Measurements from ENCODE around the gene RANBP3.
"Not testable (repeated sequence)": the region's sequence is repeated elsewhere in the genome, so short reads cannot be mapped to it uniquely, and the experiment has no call there.

RANBP3 gene, protein sequence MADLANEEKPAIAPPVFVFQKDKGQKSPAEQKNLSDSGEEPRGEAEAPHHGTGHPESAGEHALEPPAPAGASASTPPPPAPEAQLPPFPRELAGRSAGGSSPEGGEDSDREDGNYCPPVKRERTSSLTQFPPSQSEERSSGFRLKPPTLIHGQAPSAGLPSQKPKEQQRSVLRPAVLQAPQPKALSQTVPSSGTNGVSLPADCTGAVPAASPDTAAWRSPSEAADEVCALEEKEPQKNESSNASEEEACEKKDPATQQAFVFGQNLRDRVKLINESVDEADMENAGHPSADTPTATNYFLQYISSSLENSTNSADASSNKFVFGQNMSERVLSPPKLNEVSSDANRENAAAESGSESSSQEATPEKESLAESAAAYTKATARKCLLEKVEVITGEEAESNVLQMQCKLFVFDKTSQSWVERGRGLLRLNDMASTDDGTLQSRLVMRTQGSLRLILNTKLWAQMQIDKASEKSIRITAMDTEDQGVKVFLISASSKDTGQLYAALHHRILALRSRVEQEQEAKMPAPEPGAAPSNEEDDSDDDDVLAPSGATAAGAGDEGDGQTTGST

DNA sequence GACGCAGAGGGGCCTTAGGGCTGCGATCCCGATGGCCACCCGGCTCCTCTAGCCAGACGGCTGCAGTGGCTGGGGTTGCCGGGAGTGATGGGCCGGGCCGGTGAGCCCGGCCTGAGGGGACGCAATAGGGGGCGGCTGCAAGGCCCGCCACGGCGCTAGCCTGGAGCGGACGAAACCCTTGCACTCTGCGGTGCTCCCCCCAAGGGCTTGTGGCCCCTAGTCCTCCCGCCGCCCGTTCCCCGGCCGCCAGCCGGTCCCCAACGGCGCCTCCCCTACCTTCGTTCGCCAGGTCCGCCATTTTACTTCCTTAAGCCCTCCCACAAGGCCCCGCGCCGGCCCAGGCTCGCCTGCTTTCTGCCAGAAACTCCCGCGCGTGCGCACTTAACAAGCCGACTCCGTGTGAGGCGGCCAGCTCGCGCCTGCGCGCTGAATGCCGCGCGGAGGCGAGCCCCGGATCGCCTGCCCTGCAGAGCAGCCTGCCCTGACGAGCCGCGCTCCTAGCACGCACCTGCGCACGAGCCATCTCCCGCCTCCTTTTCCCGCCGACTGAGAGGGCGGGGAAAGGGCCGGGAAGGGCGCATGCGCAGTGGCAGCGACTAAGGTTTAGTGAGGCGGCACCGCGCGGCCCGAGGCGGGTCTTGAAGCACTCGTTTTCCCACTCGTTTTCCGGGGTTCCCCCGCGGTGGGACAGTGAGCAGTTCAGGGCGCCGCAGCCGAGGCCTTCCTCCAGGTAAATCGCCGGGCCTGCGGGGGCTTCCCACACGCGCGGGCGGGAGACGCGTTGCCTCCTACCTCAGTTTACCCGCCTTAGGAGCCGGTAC lies at the start of gene RANBP3:
Gene RANBP3, minus strand, starts transcription at position 356 of the 821 bp plus-strand sequence. Its CDS starts 58 bp downstream, at position 298.
- DNase-seq (ENCODE audit: low spot score): peak; percentile 100

DNA sequence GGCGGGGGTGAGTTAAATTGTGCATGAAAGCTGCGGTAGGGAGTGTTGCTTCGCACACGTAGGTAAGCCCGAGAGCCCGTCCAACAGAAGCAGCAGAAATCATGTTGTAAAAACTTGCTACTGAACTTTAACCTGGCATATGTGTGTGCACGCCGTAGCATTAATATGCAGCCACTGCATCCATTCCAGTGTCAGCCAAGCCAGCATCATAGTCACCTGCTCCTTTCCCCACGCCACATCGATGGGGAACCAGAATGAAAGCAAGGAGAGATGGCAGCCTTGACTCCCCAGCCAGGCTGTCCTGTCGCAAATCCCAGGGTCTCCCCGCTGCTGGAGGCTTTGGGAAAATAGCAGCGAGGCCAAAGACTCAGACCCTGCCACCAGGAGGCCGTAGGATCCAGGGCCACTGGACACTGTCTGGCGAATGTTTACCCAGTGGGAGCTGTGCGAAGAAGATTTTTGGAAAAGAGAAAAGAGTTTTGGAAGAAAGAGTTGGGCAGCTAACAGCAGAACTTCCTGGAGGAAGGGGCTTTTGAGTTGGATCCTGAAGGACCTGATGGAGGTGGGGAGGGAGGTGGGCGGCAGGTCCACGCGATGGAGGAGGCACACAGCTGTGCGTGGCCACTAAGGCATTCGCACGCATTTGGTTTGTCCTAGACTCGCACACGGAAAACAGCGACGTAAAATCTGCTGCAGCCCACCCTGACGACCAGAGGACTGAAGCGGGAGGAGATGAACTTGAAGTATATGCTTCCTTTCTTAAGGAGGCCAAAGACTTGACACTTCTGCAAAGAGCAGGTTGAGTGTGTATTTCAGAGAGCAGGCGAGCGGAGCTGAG lies 48.7 kb upstream of the RANBP3 start:
- DNase-seq (ENCODE audit: low spot score): no peak

DNA sequence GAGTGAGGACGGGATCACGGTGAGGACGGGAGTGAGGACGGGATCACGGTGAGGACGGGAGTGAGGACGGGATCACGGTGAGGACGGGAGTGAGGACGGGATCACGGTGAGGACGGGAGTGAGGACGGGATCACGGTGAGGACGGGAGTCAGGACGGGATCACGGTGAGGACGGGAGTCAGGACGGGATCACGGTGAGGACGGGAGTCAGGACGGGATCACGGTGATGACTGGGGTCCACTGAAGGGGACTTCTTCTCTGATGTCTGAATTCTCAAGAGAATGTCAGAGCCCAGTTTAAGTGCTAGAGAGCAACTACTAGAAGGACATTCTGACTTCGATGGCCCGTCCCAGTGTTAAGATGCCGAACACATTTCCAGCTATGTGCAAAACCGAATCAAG lies 46.8 kb upstream of the RANBP3 start:
- not testable (repeated sequence) for DNase-seq (ENCODE audit: low spot score)

DNA sequence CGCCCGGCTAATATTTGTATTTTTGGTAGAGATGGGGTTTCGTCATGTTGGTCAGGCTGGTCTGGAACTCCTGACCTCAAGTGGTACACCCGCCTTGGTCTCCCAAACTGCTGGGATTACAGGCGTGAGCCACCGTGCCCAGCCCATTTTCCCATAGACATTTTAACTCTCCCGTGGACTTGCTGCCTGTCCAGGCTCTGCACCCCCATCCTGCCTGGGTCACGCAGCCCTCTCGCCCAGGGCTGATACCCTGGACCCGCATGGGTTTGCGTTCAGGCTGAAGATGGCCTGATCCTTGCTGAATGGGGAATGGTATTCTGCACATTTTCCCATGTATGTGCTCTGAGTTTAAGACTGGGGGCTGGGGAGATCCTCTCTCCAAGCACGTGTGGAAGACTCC lies 46.0 kb upstream of the RANBP3 start:
- DNase-seq (ENCODE audit: low spot score): no peak

DNA sequence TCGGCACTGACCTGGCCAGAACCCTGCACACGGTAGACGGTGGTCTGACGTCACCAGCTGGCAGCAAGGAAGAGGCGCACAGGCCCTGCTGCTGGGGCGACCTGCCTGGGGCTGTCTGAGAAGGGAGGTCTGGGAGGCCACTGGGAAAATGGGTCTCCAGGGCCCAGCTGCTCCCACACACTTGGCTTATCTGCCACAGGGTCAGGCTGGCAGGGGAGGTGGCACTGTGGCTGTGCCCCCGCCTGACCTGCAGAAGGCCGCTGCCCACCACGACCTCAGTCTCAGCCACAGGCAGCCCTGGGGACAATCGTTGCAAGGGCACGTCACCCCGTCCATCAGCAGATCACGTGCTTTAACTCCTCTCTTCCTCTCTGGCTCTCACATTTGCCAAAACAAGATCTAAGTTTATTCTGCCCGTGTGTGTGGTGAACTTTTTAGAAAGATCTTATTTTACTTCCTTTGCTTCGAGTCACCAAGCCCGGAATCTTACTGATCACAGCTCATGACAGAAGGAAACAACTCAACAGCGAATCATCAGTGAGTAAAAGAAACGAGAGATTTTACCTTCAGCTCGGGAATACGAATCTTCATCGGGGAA lies 45.2 kb upstream of the RANBP3 start:
- DNase-seq (ENCODE audit: low spot score): no peak

DNA sequence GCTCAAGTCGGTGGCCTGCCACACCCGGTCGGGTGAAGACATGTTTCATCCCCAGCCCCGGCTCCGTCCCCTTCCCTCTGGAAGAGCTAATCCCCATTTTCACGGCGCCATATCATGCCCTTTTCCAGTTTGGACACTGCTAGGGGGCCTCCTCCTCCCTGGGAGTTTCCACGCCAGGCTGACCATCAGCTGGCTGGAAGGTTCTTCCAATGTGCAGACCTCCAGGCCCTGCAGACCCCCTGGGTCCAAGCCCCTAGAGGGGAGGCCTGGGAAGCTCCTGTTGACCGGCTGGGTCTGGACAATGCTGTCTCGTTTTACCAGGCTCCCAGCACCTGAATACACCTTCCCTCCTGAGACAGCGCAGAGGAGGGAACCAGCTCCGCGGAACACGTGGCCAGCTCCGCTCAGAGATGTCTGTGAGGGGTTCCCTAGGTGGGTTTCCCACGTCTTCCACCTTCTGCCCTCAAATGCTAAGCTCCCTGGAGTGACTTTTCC lies 44.7 kb upstream of the RANBP3 start:
- DNase-seq (ENCODE audit: low spot score): no peak

DNA sequence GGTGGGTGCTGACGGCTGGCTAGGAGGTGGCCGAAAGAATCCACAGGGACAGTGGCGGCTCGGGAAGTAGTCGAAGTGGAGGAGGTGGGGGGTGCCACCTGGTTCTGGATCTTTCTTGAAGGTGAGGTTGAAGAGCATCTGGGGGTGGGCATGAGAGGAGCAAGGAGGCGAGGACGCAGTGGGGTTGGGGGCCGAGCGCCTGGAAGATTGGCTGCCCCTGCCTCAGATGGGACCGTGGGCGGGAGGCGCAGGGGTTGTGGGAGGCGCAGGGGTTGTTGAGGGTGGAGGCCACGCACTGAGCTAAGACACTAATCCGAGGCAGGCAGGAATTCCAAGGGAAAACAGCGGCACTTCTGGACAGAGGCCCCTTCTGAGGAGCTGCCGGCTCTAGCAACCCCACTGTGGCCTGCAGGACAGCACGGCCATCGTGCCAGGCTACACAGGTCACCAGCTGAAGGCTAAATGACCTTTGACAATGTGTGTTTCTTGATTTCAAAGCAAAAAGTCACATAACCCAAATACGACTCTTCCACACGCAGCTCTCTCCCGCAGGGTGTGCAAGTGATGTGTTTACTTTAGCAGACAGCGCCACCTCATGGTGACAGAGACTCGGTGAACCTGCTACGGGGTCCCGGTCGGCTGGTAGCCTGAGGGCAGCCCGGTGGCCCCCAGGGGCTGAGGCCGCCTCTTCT lies 44.1 kb upstream of the RANBP3 start:
- peak; percentile 92 for DNase-seq (ENCODE audit: low spot score)

DNA sequence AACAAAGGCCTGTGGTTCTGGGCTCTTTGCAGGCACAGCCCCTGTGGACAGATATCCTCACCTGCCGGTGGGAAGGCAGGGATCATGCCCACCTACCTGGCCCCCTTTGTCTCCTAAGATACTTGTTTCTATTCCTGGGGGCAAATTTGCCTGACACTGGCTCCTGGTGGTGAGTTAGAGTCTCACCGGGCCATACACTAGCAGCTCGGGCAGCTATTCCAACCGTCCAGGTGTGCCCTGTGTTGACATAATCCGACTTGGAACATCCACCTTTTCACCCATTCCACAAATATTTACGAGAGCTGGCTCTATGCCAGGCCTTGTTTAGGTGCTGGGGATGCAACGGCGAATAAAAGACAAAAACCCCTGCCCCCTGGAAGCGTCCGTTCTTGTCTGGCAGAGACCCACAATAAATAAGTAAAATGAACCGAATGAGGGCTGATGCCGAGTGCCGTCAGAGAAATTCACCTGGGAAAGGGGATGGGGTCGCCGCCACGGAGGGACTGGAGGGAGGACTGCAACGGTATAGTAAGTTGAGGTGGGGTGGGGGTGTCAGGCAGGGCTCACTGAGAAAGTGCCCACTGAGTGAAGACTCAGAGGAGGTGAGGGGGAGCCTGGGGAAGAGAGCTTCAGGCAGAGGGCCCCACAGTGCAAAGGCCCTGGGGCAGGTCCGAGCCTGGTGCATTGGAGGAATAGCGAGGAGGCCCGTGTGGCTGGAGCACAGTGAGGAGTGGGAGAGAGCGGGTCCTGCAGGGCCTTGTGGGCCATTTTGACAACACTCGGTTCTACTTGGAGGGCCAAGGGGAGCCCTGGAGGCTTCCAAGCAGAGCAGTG lies 43.2 kb upstream of the RANBP3 start:
- no peak for DNase-seq (ENCODE audit: low spot score)

DNA sequence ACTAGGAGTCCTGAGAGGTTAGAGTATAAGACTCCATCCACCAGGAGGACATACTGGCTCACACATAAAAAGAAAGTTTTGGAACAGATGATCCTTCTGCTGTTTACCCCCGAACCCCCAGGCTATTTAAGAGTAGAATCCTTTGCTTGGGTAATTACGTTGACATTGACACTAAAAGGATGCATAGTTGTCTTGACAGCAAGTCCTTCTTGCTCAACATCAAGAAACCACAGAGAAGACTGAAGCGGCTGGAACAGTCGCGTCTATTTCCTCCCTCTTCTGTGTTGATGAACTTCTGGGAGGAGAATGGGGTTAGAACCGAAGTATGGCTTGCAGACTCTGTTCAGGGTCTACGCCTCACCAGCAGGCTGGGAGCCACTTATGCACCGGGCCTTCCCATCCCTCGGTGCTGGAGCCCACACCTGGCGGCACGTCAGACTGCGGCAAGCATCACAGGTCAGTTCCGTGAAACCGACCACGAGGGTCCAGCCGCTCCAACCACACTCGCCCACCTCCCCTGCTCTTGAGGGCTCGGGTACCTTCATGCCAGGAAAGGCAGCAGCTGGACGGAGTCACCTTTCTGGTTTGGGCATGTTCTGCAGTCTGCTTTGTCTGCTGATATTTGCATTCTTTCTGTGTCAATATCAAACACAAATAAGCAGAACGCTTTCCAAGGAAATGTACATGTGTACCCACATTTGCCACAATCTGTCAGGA lies 42.4 kb upstream of the RANBP3 start:
- no peak for DNase-seq (ENCODE audit: low spot score)

DNA sequence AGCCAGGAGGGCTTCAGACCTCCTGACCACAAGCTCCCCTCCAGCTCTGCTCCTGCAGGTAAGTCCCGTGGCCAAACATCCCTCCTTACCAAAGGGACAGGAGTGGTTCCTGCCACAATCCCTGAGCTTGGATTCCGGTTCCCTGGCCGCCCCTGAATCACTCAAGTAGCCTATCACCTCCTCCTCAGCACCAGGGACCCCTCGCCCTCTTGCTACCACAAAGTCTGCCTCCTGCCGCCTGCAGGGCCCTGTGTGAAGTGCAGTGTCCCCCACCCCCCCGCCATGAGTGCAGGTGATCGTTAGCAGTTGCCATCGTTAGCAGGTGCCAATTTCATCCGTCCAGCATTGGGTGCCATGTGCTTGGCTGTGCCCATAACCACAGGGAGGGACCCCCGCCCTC lies 40.8 kb upstream of the RANBP3 start:
- peak; percentile 61 for DNase-seq (ENCODE audit: low spot score)

DNA sequence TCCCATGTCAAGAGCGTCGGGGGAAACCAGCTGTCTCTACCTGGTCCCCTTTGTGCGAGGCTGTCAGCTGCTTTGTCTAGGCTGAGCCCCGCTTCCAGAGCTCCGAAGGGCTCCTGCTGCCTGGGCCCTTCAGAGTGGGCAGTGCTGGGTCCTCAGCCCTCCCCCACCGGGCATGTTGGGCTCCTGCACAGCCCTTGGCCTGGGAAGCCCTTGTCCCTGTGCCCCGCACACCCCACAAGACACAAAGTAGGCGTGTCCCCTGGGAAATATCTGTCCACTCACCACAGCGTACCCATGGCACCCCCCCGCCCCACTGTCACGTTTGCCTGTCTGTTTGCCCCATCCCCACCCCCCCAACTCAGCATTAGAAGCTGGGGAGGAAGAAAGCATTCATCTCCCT lies 39.6 kb upstream of the RANBP3 start:
- peak; percentile 24 for DNase-seq (ENCODE audit: low spot score)

DNA sequence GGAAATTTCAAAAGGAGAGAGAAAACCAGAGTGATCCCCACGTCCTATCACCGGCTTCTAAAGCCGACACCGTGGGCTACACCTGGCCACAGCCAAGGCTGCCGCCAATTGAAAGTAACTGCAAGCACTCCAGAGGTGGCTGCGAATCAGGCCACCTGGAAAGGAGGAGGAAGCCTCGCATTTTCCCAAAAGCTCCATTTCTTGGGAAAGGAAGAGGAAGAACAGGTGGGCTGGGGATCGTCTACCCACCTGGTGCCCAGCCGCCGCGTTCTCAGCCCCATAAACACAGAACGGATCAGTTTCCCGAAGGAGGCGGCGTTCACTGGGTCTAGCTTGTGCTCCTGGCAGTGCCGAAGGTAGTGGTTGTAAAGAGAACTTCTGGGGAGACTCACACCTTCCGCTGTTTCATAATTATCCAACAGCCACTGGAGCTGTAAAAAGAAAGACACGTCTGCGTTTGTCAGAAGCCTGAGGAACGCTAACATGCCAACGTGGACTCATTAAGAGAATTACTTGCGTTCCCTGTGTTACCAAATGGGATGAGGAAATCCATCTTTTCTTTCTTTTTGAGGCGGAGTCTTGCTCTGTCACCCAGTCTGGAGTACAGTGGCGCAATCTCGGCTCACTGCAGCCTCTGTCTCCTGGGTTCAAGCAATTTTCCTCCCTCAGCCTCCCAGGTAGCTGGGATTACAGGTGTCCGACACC lies 38.1 kb upstream of the RANBP3 start:
- DNase-seq (ENCODE audit: low spot score): peak; percentile 19

DNA sequence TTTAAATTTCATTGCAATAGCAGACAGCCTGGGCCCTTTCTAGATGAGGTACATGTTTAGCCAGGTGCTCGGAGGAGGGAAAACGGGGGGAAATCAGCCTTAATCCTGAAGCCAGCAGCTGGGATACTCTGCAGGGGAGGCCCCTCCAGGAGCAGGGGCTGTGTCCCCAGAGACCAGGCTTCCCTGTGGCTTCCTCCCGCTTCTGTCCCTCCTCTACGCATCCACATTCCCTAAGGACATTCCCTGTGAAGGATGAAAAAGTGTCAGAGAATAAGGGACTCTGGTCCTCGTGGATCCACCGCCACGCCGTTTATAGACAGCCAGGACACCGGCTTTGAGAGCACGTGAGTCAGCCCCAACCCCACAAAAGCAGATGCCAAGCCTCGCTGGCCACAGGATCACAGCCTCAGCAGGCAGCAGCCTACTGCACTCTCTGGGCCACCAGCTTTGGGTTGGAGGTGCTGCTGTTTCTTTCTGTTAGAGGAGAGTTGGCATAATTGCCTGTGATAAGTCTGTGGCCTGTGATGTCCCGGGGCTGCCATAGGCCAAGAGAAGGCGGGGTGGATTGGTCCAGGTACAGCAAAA lies 36.7 kb upstream of the RANBP3 start:
- DNase-seq (ENCODE audit: low spot score): peak; percentile 67

DNA sequence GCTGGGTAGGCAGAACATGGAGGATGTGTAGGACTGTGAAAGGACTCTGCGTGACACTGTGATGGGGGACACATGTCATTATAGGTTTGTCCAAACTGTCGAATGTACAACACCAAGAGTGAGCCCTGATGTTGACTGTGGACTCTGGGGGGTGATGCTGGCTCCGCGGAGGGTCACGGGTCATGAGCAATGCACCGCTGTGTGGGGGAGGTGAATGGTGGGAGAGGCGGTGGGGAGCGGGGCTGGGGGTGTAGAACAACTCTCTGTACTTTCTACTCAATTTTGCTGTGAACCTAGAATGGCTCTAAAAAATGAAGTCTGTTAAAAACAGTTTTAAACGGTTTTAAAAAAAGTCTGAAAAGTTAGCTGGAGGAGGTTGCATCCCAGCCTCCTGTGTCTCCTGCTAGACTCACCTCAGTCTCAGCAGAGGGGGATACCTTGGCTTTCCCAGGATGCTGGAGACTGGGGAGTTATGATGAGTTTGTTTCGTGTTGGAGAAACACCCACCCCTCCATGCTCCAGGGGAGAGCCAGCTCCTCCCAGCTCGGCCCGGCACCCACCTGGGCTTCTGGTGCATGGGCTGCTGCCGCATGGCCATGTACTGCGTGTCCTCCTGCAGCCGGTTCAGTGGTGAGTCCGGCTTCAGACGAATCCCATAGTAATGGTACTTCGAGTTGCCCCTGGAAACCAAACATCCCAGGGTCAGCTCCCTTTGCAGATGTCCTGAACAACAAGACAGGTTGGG lies 34.7 kb upstream of the RANBP3 start:
- DNase-seq (ENCODE audit: low spot score): no peak

DNA sequence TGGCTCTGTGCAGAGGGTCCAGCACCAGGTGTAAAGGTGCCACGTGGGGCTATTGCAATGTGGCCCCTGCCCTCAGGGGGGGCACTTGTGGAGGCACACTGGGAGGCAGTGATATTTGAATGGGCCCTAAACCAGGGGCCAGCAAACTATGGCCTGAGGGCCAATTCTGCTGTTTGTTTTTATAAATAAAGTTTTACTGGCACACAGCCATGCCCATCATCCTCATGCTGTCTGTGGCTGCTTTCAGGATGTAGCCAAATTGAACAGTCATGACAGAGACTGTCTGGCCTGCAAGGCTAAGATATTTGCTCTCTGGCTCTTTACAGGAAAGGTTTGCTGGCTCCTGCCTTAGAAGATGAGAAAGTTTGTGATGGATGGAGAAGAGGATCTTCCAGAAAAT lies 33.9 kb upstream of the RANBP3 start:
- DNase-seq (ENCODE audit: low spot score): no peak

DNA sequence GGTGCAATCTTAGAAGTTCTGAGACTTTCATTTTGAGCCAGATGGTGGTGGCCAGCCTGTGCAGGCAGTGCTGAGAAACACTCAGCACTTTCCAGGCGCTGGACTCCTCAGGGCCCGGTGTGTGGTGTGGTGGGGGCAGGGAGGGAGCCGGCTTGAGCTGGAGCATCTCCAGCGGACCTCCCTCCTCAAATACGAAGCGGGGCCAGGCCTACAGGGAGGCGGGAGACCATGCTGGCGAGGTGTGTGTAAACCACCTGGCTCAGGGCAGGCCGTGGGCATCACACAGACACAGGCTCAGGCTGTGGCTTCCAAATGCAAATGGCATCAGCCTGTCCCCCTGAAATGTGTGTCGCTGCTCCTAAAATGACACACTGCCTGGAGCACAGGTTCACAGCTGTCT lies 33.3 kb upstream of the RANBP3 start:
- DNase-seq (ENCODE audit: low spot score): no peak

DNA sequence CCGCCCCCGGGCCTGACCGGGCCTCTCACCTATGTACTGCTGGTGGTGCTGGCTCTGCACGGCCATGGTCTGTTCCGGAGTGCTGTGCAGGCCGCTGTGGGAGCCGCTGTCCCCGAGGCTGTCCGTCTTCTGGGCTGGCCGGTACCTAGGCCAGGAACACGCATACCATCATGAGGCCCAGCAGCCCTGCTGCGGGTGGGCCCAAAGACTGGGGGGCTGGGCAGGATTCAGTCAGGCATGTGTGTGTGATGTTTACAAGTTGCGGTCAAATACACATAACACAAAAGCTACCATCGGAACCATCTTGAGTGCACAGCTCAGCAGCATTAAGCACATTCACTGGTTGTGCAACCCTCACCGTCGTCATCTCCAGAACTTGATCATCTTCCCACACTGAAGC lies 32.2 kb upstream of the RANBP3 start:
- no peak for DNase-seq (ENCODE audit: low spot score)

Measured in D341Med (cell line).